Omental fat pad (tissue), 4 donors: ENCODE results near the gene GORASP1. TPM values are rescaled to one million over a fixed set of nuclear protein-coding genes. Genes with fewer than 3 reads are reported as not detected.
A peak's percentile ranks its signal among the peaks of the same experiment; 100 is the strongest.

ENCODE experiments used
- ATAC-seq: fragments of 150-250 bp; one replicate; pipeline ENCODE4 v1.9.1; 2016; ENCODE audit warnings: mild to moderate bottlenecking, moderate library complexity; ENCODE audit not compliant: low FRiP score
- DNase-seq: peaks from one replicate; pipeline ENCODE4 v3.0.0-alpha.2; 2019; ENCODE audit warnings: low spot score
- total RNA-seq, 4 donors: library from RNA; depleted of rRNA; stranded (reverse); fragments of >200 nt; gene quantifications; one replicate each; pipeline ENCODE4 v1.1.0, GENCODE V29; 2016
- TF ChIP-seq, protein P1 (sequence below), 3 donors: fragments of 450-650 bp; IDR thresholded peaks; one replicate each; pipeline ENCODE4 v1.5.1; 2016 to 2017; ENCODE audit warnings: antibody characterized with exemption in 3 of 3, mild to moderate bottlenecking in 3 of 3, moderate library complexity in 2 of 3

GORASP1 gene
- total RNA-seq, 4 donors from 2014 or later, result 38.7 to 56.4 (median 51.0) TPM

DNA sequence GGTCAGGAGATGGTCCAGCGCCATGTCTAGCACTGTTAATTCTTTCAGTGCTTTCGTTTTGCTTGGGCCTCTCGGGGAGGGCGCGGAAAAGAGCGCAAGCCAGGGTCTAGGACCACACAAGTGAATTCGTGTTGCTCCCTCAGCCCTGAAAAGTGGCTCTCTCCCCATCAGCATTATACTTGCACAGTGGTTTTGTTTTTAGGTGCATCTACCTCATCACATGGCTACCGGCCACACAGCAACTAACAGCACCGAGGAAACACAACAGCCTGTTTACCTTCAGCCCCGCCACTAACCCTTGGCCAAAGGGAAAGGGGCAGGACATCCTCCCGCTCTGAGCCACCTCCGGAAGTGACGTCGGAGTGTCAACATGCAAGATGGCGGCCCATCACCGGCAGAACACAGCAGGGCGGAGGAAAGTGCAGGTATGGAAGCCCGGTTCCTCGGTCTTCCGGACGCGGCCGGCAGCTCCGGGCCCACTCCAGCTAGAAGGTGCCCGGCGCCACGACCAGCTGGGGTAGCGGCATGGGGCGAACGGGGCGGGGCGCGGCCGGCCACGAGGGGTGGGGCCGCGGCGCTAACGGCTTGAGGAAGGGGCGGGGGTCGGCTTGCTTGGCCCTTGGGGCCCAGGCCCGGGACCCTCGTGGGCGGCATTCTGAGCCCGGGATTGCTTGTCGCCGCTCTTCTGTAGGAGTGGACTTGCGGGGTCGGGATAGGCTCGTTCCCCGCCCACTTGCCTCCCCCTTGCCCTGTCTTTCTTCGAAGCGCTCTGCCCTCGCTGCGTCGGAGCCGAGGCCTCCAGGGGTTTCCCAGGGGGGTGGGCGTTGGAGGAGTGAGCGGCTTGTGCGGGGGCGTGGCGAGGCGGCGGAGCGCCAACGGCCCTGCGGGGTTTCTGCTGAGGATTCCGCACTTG lies 55.5 kb downstream of the GORASP1 start, which contains the start of the genes SCN11A and WDR48:
SCN11A (minus strand) TSS at position 296 of the 913 bp plus-strand sequence. CDS start 101,582 bp downstream, outside the sequence.
WDR48 (plus strand) TSS at position 368 of the 913 bp plus-strand sequence; CDS start at position 378, 10 bp downstream.
- TF ChIP-seq, protein P1, sequence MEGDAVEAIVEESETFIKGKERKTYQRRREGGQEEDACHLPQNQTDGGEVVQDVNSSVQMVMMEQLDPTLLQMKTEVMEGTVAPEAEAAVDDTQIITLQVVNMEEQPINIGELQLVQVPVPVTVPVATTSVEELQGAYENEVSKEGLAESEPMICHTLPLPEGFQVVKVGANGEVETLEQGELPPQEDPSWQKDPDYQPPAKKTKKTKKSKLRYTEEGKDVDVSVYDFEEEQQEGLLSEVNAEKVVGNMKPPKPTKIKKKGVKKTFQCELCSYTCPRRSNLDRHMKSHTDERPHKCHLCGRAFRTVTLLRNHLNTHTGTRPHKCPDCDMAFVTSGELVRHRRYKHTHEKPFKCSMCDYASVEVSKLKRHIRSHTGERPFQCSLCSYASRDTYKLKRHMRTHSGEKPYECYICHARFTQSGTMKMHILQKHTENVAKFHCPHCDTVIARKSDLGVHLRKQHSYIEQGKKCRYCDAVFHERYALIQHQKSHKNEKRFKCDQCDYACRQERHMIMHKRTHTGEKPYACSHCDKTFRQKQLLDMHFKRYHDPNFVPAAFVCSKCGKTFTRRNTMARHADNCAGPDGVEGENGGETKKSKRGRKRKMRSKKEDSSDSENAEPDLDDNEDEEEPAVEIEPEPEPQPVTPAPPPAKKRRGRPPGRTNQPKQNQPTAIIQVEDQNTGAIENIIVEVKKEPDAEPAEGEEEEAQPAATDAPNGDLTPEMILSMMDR (IDR thresholded peaks at IDR 0.05), result no peak
- DNase-seq (peak; percentile 93), ATAC-seq (peak; percentile 97)

DNA sequence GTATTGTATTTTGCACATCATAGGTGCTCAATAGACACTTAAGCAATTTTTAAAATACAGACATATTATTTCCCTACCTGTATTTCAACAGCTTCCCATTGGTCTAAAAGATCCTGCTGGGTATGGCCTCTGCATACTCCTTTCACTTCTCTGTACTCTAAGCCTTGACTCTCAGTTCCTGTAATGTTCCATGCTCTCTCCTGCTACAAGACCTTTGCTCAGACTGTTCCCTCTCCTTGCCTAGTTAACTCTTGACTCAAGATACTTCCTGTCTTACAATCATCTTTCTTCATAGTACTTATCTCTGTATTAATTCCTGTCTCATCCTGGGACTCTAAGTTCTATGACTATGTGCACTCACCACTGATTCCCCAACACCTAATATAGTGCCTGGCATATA lies 57.4 kb downstream of the GORASP1 start:
- TF ChIP-seq, protein P1 (IDR thresholded peaks at IDR 0.05), result no peak
- ATAC-seq (no peak), DNase-seq (no peak)

Other genes with a start within 250 kb of the GORASP1 start
- gene SCN11A, start 55.7 kb downstream of the GORASP1 start, total RNA-seq, result under 1 TPM; 0.31 to 0.63 (median 0.46) TPM
- 10 to 100 TPM; 16.7 to 37.2 (median 22.7) TPM for gene WDR48, start 55.6 kb downstream of the GORASP1 start, total RNA-seq
- gene TTC21A, start 53 bp upstream of the GORASP1 start, total RNA-seq, result 1 to 10 TPM; 2.6 to 9.9 (median 2.9) TPM
- 100 to 1,000 TPM in 2 of 4 donors, 10 to 100 TPM in 2; 52.0 to 321 (median 90.8) TPM for gene CSRNP1, start 46.0 kb upstream of the GORASP1 start, total RNA-seq
- gene XIRP1, start 85.0 kb upstream of the GORASP1 start, total RNA-seq, result 1 to 10 TPM in 1 of 4 donors, under 1 TPM in 1, not detected in 2; 0.65 to 2.0 TPM
- gene CX3CR1, start 172.4 kb upstream of the GORASP1 start, total RNA-seq, result under 1 TPM in 2 of 4 donors, not detected in 2; 0.19 to 0.63 TPM
- not detected for gene CCR8, start 222.1 kb upstream of the GORASP1 start, total RNA-seq